Keratinocyte (primary cell): ENCODE data around the gene SUN1. TPM values are rescaled to one million over a fixed set of nuclear protein-coding genes. Genes with fewer than 3 reads are reported as not detected.

Experiments
- DNase-seq: peaks from one replicate; pipeline ENCODE4 v3.0.0-alpha.2; 2011; ENCODE audit warnings: low read depth, missing footprints, low spot score
- FAIRE-seq: peaks from 2 replicates; lab custom pipeline; 2011; peaks lifted over from hg19 to GRCh38; lab: Jason Lieb, UNC
- H2AFZ ChIP-seq: 2 replicates; pipeline ENCODE4 v1.6.0; 2012; ENCODE audit warnings: low read length, control low read depth, inconsistent platforms; ENCODE audit not compliant: control insufficient read depth
- H3K27ac ChIP-seq: 2 replicates; pipeline ENCODE4 v1.5.1; 2011; ENCODE audit warnings: low read length; ENCODE audit not compliant: control insufficient read depth, insufficient read depth
- H3K27me3 ChIP-seq: 3 replicates; pipeline ENCODE4 v1.6.0; 2011; ENCODE audit warnings: low read length; ENCODE audit not compliant: control insufficient read depth, insufficient read depth; ENCODE audit errors: extremely low read depth
- H3K36me3 ChIP-seq, 2 experiments: 2 replicates in 1 of 2; 3 replicates in 1 of 2; pipeline ENCODE4 v1.5.1; 2011; ENCODE audit warnings: low read length in 2 of 2, mild to moderate bottlenecking in 1 of 2; ENCODE audit not compliant: control insufficient read depth in 2 of 2, insufficient read depth in 2 of 2; ENCODE audit errors: extremely low read depth in 1 of 2
- H3K4me1 ChIP-seq: 3 replicates; pipeline ENCODE4 v1.5.1; 2011; ENCODE audit warnings: low read length; ENCODE audit not compliant: control insufficient read depth, insufficient read depth; ENCODE audit errors: extremely low read depth
- H3K4me2 ChIP-seq: 3 replicates; pipeline ENCODE4 v1.6.0; 2011; ENCODE audit warnings: low read depth, low read length; ENCODE audit not compliant: control insufficient read depth, insufficient read depth; ENCODE audit errors: extremely low read depth
- H3K4me3 ChIP-seq, 3 experiments: fragments of 200-600 bp in 1 of 3; sonication (generic) in 1 of 3; 2 replicates in 2 of 3; 3 replicates in 1 of 3; pipeline ENCODE4 v1.5.1; 2011 to 2016; ENCODE audit warnings: low read length in 3 of 3, mild to moderate bottlenecking in 3 of 3, control low read depth in 2 of 3, inconsistent platforms in 1 of 3, low read depth in 1 of 3, mixed read lengths in 1 of 3, mixed run types in 1 of 3, moderate library complexity in 1 of 3; ENCODE audit not compliant: control insufficient read depth in 2 of 3, insufficient read depth in 2 of 3; ENCODE audit errors: extremely low read depth in 1 of 3
- H3K79me2 ChIP-seq: 2 replicates; pipeline ENCODE4 v1.6.0; 2012; ENCODE audit warnings: low read length; ENCODE audit not compliant: control insufficient read depth, insufficient read depth
- H3K9ac ChIP-seq: 3 replicates; pipeline ENCODE4 v1.6.0; 2011; ENCODE audit warnings: low read length; ENCODE audit not compliant: control insufficient read depth, insufficient read depth; ENCODE audit errors: extremely low read depth
- H3K9me1 ChIP-seq: 3 replicates; pipeline ENCODE4 v1.6.0; 2011; ENCODE audit warnings: low read length; ENCODE audit not compliant: control insufficient read depth, insufficient read depth; ENCODE audit errors: extremely low read depth
- H3K9me3 ChIP-seq: 2 replicates; pipeline ENCODE4 v1.5.1; 2012; ENCODE audit warnings: low read depth, low read length; ENCODE audit not compliant: control insufficient read depth
- H4K20me1 ChIP-seq: 3 replicates; pipeline ENCODE4 v1.6.0; 2011; ENCODE audit warnings: low read length; ENCODE audit not compliant: control insufficient read depth, insufficient read depth; ENCODE audit errors: extremely low read depth
- CTCF ChIP-seq, 3 experiments: IDR thresholded peaks in 1 of 3; conservative IDR thresholded peaks in 1 of 3; optimal IDR thresholded peaks in 1 of 3; 2 replicates in 2 of 3; 3 replicates in 1 of 3; pipeline versions ENCODE3 to v1.5.1; 2011; ENCODE audit warnings: low read length in 3 of 3, mild to moderate bottlenecking in 3 of 3, moderate library complexity in 2 of 3, control low read depth in 1 of 3, inconsistent platforms in 1 of 3; ENCODE audit not compliant: insufficient read depth in 2 of 3; ENCODE audit errors: extremely low read depth in 1 of 3
- EZH2 ChIP-seq: IDR thresholded peaks from one replicate; pipeline ENCODE4 v1.6.1; 2012; ENCODE audit warnings: inconsistent platforms, mild to moderate bottlenecking, low read length, moderate library complexity
- dilution Hi-C: fragments of 300-500 bp; cut with MboI; formaldehyde crosslinking; loops from one replicate; pipeline ENCODE4 v1.7.0; 2020; ENCODE audit warnings: low sequenced_read_pairs; ENCODE audit not compliant: extremely low pct_ligation_motif_present
- polyA plus RNA-seq, 5 experiments: library from polyadenylated mRNA; depleted of rRNA in 3 of 5; stranded (reverse) in 3 of 5; stranded (forward) in 1 of 5; unstranded in 1 of 5; fragments of >200 nt; gene quantifications; 1 replicate in 1 of 5; 2 replicates in 3 of 5; 3 replicates in 1 of 5; pipeline versions ENCODE4 v1.2.1 to v1.2.3, GENCODE V29; 2011 to 2012; ENCODE audit warnings: missing spikeins in 2 of 5, low read depth in 1 of 5, low replicate concordance in 1 of 5

SUN1 gene
- polyA plus RNA-seq, 1 donor (not counting 4 experiments of a cell fraction or from before 2014, with no cell fraction given) = 166 TPM

GRCh38 chr7:907158-907980 is 75.1 kb downstream of the SUN1 start:
- no peaks in the 10 kb centered on the region for H3K9me1 ChIP-seq
- no peaks in the 10 kb centered on the region for H3K9me3 ChIP-seq
- H4K20me1 ChIP-seq = no peaks in the 10 kb centered on the region
- no peak overlapping the region for H2AFZ ChIP-seq
- DNase-seq (no peak), FAIRE-seq (no peak)
- H3K27ac ChIP-seq = no peak overlapping the region
- no peak overlapping the region for H3K4me2 ChIP-seq
- H3K4me1 ChIP-seq = no peaks in the 10 kb centered on the region
- H3K27me3 ChIP-seq = peaks cover 20% of the 10 kb centered on the region
- TF ChIP-seq CTCF (optimal IDR thresholded peaks at IDR 0.05 in 1 of 3, IDR thresholded peaks at IDR 0.05 in 1 of 3, conservative IDR thresholded peaks at IDR 0.05 in 1 of 3; ENCODE audit: extremely low read depth in 1 of 3, insufficient read depth in 2 of 3, low read length in 3 of 3) (no peak), EZH2 (no peak)
- no peaks in the 10 kb centered on the region for H3K79me2 ChIP-seq
- dilution Hi-C loops = no loop called here
- H3K36me3 ChIP-seq = no peaks in the 10 kb centered on the region
- no peak overlapping the region for H3K9ac ChIP-seq
- H3K4me3 ChIP-seq = no peak overlapping the region

- no peaks in the 10 kb centered on the region for H3K4me1 ChIP-seq
- DNase-seq (no peak), FAIRE-seq (no peak)
- no peaks in the 10 kb centered on the region for H4K20me1 ChIP-seq
- H3K9me3 ChIP-seq = no peaks in the 10 kb centered on the region
- H3K9ac ChIP-seq = no peak overlapping the region
- H3K79me2 ChIP-seq = no peaks in the 10 kb centered on the region
- dilution Hi-C loops = no loop called here
- H3K4me2 ChIP-seq = no peak overlapping the region
- no peaks in the 10 kb centered on the region for H3K9me1 ChIP-seq
- TF ChIP-seq CTCF (optimal IDR thresholded peaks at IDR 0.05 in 1 of 3, IDR thresholded peaks at IDR 0.05 in 1 of 3, conservative IDR thresholded peaks at IDR 0.05 in 1 of 3; ENCODE audit: extremely low read depth in 1 of 3, insufficient read depth in 2 of 3, low read length in 3 of 3) (no peak), EZH2 (no peak)
- H3K27me3 ChIP-seq = peaks cover 20% of the 10 kb centered on the region
- no peak overlapping the region for H3K4me3 ChIP-seq
- H3K27ac ChIP-seq = no peak overlapping the region
- H3K36me3 ChIP-seq = no peaks in the 10 kb centered on the region
- no peak overlapping the region for H2AFZ ChIP-seq
These were observed 75.9 kb downstream of the SUN1 start for GRCh38 chr7:908159-908581.
